Right cardiac atrium (tissue), 5 donors: ENCODE data around the gene TSSK6. TPM values are rescaled to one million over a fixed set of nuclear protein-coding genes. Genes with fewer than 3 reads are reported as not detected.

Experiments
- ATAC-seq, 2 donors: fragments of 200-7000 bp; cut with Tn5 transposase; one replicate each; pipeline versions ENCODE4 v1.8.0 to v1.9.1; 2020; ENCODE audit warnings: moderate library complexity in 2 of 2, mild to moderate bottlenecking in 1 of 2
- DNase-seq, 3 donors: peaks; one replicate each; pipeline ENCODE4 v3.0.0-alpha.2; 2020
- H3K27ac ChIP-seq: one replicate; pipeline ENCODE4 v1.5.1; 2013; ENCODE audit warnings: mild to moderate bottlenecking, low read length, control low read depth, moderate library complexity
- H3K27me3 ChIP-seq: one replicate; pipeline ENCODE4 v1.6.1; 2013; ENCODE audit not compliant: control insufficient read depth, insufficient read depth
- H3K4me1 ChIP-seq: one replicate; pipeline ENCODE4 v1.6.1; 2013; ENCODE audit warnings: low read length; ENCODE audit not compliant: control insufficient read depth, insufficient read depth
- H3K4me3 ChIP-seq: one replicate; pipeline ENCODE4 v1.5.1; 2013; ENCODE audit warnings: low read length, control low read depth
- H3K9me3 ChIP-seq: one replicate; pipeline ENCODE4 v1.6.1; 2013; ENCODE audit warnings: low read length; ENCODE audit not compliant: control insufficient read depth
- WGBS: extraction: QIAGEN DNeasy Blood & Tissue Kit; methylation state at CpG from one replicate; pipeline ENCODE4 v1.1.7; 2013; 5-methylcytosine and 5-hydroxymethylcytosine counted together
- intact Hi-C, 4 donors: fragments of 100-400 bp; cut with DNase I; formaldehyde crosslinking; loops; one replicate each; pipeline versions ENCODE4 v1.11.0 to v1.14.0; 2022 to 2023
- long read RNA-seq, 4 donors: library from polyadenylated mRNA; unstranded; transcript quantifications; one replicate each; pipeline ENCODE4 v2.0.0, GENCODE V29; 2020 to 2021
- polyA plus RNA-seq: library from polyadenylated mRNA; stranded (reverse); fragments of 200-250 nt; gene quantifications from one replicate; pipeline ENCODE4 v1.2.3, GENCODE V29; 2013
- total RNA-seq, 4 donors: library from RNA; stranded (reverse); fragmentation: NEBNext Ultra II Directional; extraction: Animal tissue kit (Norgen Biotek cat#: 25700); gene quantifications; one replicate each; pipeline ENCODE4 v1.2.1, GENCODE V29; 2021
- donor health status: healthy with polysubstance abuse.
- donor health status: DM: no; HTN: yes; CAD: no.
- donor health status: DM: no; HTN: no; CAD: no.
- donor health status: DM: no; HTN: yes; CAD: no; lungs with severe emphysema.
- donor health status: DM: yes; HTN: yes; CAD: no.

TSSK6 gene
- total RNA-seq (under 1 TPM; 0.28 to 0.97 (median 0.82) TPM), polyA plus RNA-seq (0.77 TPM)
- long read RNA-seq, donor 1, partial matches to known transcripts: 0 of 1 reads
- long read RNA-seq, donor 1, other reads (novel, unspliced or antisense): 0 of 1 reads
- long read RNA-seq, donor 2: 0 reads
- long read RNA-seq, donor 3: 0 reads
- long read RNA-seq, donor 4: 0 reads

GRCh38 chr19:19514881-19515641 is at the start of gene TSSK6:
Gene TSSK6 (minus strand): TSS chr19:19515548. CDS start chr19:19515427, 121 bp downstream.
- ATAC-seq: peak; percentile 0 to 2
- H3K4me1 ChIP-seq: peaks cover 1% of the 10 kb centered on the region
- intact Hi-C loops: no loop called here
- no peaks in the 10 kb centered on the region for H3K27me3 ChIP-seq
- peak within 1 kb of the TSS; percentile 79 for H3K4me3 ChIP-seq
- no peaks in the 10 kb centered on the region for H3K9me3 ChIP-seq
- H3K27ac ChIP-seq: peak within 1 kb of the TSS; percentile 82
- 79% methylated on average over 74 of the region's 74 CpGs for WGBS
- DNase-seq: peak in 1 of 3 donors; percentile 76

DNA sequence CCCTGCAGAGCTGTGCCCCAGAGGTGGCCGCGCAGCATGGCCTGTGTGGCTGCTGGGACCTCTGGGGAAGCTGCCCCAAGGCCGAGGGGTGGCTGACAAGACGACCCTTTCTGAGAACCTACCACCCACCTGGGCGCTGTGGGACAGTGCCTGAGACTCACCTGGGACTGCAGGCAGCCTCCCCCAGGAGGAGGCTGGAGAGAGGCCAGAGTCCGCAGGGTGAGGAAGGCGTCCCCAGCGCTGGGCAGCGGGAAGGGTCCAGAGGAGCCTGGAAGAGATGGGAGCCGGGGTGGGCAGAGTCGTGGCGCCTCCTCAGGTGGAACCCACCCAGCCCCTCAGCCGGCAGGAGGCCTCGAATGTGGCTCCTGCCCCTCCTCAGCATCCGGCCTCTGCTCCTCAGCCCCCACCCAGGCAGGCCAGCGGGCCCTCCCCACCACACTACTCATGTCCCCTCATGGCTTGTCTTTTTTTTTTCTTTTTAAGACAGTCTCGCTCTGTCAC is 48.0 kb upstream of the TSSK6 start:
- ATAC-seq (no peak), DNase-seq (peak in 1 of 3 donors; percentile 51)
- H3K27ac ChIP-seq: no peak overlapping the region
- H3K27me3 ChIP-seq: no peaks in the 10 kb centered on the region
- no peaks in the 10 kb centered on the region for H3K9me3 ChIP-seq
- intact Hi-C loops: no loop called here
- H3K4me1 ChIP-seq: no peaks in the 10 kb centered on the region
- no peak overlapping the region for H3K4me3 ChIP-seq
- 89% methylated on average over 17 of the region's 17 CpGs for WGBS

DNA sequence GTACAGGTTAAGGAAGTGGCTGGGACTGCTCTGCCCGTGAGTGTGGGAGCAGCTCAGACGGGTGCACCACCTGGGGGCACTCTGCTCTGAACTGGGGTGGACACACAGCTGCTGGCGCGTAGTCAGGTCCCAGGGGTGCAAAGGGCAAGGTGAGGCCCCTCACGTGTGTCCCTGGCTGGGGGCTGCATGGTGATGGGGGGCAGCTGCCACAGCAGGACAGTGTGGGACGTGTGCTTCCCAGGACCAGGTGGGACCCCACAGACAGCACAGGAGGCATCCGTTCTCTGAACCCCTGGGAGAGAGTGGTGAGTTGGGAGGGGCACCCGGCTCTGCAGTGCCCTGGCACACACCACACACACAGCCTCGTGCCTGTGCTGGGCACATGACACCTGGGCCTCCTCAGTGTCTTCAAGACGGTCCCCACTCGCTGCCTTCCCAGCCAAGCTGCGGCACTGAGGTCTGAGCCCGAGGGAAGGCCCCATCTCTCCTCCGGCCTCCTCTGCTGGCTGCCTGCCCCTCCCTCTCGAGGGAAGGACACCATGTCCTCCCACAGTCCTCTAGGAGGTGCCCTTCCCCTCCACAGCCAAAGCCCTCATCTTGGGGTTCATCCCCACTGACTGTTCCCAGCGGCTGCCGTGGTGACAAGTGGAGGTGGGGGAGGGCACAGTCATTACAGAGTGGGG is 47.5 kb upstream of the TSSK6 start:
- 77% methylated on average over 17 of the region's 17 CpGs for WGBS
- ATAC-seq: peak in 1 of 2 donors; percentile 27
- peak in 1 of 3 donors; percentile 40 for DNase-seq

DNA sequence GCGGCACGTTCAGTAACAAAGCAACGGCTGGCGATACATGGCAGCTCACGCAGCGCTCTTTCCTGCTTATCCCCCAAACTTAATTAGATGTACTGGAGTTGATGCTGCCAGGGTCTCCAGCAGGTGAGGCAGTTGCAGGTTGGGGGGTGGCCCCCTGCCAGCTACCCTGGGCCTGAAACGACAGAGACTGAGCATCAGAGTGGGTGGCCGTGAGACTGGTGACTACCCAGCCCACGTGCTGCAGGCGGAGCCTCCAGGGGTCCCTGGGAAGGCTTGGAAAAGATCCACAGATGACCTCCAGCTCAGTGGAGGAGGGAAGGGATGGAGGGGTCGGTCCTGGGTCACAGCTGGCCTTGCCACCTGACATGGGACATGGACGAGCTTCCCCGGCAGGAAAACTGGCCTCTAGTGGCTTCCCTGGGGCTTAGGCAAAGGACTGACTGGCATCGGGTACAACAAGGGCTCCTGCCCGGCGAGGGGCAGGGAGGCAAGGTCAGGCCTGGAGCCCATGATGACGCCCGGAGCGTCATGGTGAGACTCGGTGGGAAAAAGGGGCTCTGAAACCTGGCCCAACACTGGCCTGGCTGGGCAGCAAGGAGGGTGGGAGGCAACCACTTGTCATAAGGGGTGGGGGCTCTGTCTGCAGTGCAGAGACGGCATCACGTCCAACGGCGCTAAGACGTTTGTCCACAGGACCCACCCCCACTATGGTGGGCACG is 46.8 kb upstream of the TSSK6 start:
- Histone ChIP-seq H3K4me1 (no peaks in the 10 kb centered on the region), H3K4me3 (no peak overlapping the region), H3K27ac (no peak overlapping the region), H3K27me3 (no peaks in the 10 kb centered on the region), H3K9me3 (no peaks in the 10 kb centered on the region)
- intact Hi-C loops: no loop called here
- ATAC-seq: peak; percentile 10 to 18
- 86% methylated on average over 26 of the region's 26 CpGs for WGBS
- peak in 1 of 3 donors; percentile 32 for DNase-seq

More for the DNA sequence above, 47.5 kb upstream of the TSSK6 start:
- Histone ChIP-seq H3K4me3 (no peak overlapping the region), H3K27ac (no peak overlapping the region), H3K9me3 (no peaks in the 10 kb centered on the region), H3K4me1 (no peaks in the 10 kb centered on the region), H3K27me3 (no peaks in the 10 kb centered on the region)
- intact Hi-C loops: no loop called here

- ATAC-seq (no peak), DNase-seq (no peak)
- Histone ChIP-seq H3K9me3 (no peaks in the 10 kb centered on the region), H3K4me3 (no peak overlapping the region), H3K27me3 (no peaks in the 10 kb centered on the region), H3K27ac (no peak overlapping the region), H3K4me1 (no peaks in the 10 kb centered on the region)
- intact Hi-C loops: no loop called here
- WGBS: 40% methylated on average over 4 of the region's 4 CpGs
These were observed 44.6 kb upstream of the TSSK6 start for GRCh38 chr19:19559931-19560330.

DNA sequence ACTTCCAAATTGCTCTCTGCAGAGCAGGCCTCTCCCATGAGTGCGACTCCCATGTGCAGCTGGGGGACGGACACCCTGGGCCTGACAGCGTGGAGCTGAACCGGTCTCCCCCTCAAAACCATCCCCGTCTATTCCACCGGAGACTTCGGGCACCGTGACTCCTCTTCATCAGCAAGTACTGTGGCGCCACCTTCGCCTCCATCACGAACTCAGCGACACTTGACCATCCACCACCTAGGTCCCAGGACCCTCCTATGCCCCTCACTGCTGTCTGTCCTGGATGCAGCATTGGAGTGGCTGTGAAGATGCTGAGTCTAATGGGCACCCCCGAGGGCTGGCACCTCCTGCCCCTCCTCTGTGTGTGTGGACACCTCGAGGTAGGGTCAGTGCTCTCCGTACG is 43.3 kb upstream of the TSSK6 start:
- WGBS: 93% methylated on average over 16 of the region's 16 CpGs
- no peaks in the 10 kb centered on the region for H3K27me3 ChIP-seq

DNA sequence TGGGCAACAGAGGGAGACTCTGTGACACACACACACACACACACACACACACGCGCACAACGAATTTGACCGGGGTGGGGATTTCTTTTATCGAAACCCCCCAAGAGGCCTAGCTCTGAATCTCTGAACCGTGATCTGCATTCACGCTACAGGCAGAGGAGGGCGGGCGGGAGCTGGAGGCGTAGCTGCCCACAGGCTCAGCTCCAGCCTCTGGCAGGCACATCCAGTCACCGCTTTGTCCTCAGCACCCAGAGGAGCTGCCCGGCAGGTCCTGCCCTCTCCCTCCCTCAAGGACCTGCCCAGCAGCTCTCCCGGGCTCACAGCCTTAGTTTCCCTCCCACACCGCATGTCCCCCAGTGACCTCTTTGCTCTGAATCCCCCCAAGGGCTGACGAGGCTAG is 42.7 kb upstream of the TSSK6 start:
- intact Hi-C loops: no loop called here
- H3K27ac ChIP-seq: no peak overlapping the region
- no peaks in the 10 kb centered on the region for H3K9me3 ChIP-seq
- WGBS: 83% methylated on average over 15 of the region's 15 CpGs
- DNase-seq: no peak
- ATAC-seq: no peak
- no peaks in the 10 kb centered on the region for H3K27me3 ChIP-seq
- H3K4me3 ChIP-seq: no peak overlapping the region
- no peaks in the 10 kb centered on the region for H3K4me1 ChIP-seq

More for the DNA sequence above, 43.3 kb upstream of the TSSK6 start:
- intact Hi-C loops: no loop called here
- no peak for DNase-seq
- H3K4me1 ChIP-seq: no peaks in the 10 kb centered on the region
- no peaks in the 10 kb centered on the region for H3K9me3 ChIP-seq
- no peak overlapping the region for H3K27ac ChIP-seq
- no peak overlapping the region for H3K4me3 ChIP-seq
- ATAC-seq: no peak

DNA sequence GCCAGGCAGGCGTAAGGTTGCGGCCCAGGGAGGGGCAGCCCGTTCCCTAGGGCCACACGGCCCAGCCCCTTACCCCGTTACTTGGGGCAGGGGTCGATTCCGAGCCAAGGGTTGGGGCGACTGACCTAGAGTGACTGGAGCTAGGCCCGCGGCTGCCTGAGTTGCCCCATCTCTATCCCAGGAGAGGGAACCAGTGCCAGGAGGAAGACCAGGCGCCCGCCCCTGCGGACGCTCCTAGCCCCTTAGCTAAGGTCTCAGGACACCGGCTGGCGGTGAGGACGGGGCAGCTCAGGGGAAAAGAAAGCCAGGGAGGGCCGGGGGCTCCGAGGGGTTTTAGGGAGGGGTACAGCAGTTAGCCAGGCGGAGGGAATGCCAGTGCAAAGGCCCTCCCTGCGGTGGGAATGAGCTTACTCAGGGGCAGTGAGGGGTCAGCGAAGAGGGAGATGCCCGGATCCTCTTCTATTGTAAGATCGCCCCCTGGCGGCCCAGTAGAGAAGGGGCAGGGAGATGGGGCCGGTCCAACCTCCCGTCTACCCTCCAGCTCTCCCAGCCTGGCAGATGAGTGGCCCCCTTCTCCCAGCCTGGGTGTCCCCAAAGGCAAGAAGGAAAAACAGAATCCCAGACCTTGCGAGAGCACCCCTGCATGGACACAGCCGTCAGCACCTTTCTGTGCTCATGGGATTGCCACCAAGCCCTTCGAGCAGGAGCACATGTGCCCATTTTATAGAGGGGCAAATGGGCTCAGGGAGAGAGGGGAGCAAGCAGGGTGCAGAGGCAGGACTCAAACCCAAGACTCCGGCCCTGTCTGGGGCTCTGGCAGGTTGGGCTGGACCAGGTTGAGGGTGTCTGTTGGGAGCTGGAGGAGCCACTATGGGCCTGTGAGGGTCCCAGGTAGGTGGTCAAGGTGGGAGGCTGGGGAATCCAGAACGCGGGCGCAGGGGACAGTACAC is 39.0 kb upstream of the TSSK6 start:
- peak; percentile 23 to 59 for ATAC-seq
- 68% methylated on average over 34 of the region's 34 CpGs for WGBS
- intact Hi-C loops: loop anchor here in 1 of 4 donors (5.0 kb wide), 1 partner anchor 83 kb away; no protein-coding TSS in a partner anchor

DNA sequence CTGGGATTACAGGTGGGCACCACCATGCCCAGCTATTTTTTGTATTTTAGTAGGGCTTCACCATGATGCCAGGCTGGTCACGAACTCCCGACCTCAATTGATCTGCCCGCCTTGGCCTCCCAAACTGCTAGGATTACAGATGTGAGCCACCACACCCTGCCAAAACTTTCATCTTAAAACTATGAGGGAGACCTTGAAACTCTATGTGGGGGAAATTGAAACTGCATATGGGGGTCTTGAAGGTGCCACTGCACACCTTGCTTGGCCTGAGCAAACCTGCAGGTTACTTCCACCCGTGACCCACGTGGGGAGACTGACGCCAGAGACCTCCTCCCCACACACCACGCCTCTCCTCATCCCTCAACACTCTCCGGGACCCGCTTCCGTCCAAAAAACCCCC is 38.3 kb upstream of the TSSK6 start:
- Histone ChIP-seq H3K27ac (no peak overlapping the region), H3K27me3 (no peaks in the 10 kb centered on the region), H3K9me3 (no peaks in the 10 kb centered on the region), H3K4me1 (no peaks in the 10 kb centered on the region), H3K4me3 (no peak overlapping the region)
- ATAC-seq (no peak), DNase-seq (no peak)
- WGBS: 90% methylated on average over 10 of the region's 10 CpGs
- intact Hi-C loops: loop anchor here in 1 of 4 donors (5.0 kb wide), 1 partner anchor 84 kb away; no protein-coding TSS in a partner anchor

More for the DNA sequence above, 39.0 kb upstream of the TSSK6 start:
- Histone ChIP-seq H3K9me3 (no peaks in the 10 kb centered on the region), H3K4me1 (no peaks in the 10 kb centered on the region), H3K27me3 (no peaks in the 10 kb centered on the region), H3K27ac (no peak overlapping the region), H3K4me3 (no peak overlapping the region)
- DNase-seq: peak in 1 of 3 donors; percentile 71

- no peak overlapping the region for H3K27ac ChIP-seq
- intact Hi-C loops: loop anchor here in 1 of 4 donors (5.0 kb wide), 1 partner anchor 85 kb away; no protein-coding TSS in a partner anchor
- no peaks in the 10 kb centered on the region for H3K27me3 ChIP-seq
- DNase-seq: peak in 1 of 3 donors; percentile 43
- no peak for ATAC-seq
- H3K4me3 ChIP-seq: no peak overlapping the region
- no peaks in the 10 kb centered on the region for H3K9me3 ChIP-seq
- 48% methylated on average over 6 of the region's 6 CpGs for WGBS
- H3K4me1 ChIP-seq: no peaks in the 10 kb centered on the region
These were observed 37.5 kb upstream of the TSSK6 start for GRCh38 chr19:19552798-19553197.
